Gastroesophageal sphincter (tissue), 4 donors: ENCODE results near the gene VAV3. TPM values are rescaled to one million over a fixed set of nuclear protein-coding genes. Genes with fewer than 3 reads are reported as not detected.
A peak's percentile ranks its signal among the peaks of the same experiment; 100 is the strongest.

Experiments used
- ATAC-seq: fragments of 150-250 bp; one replicate; pipeline ENCODE4 v1.9.1; 2016; ENCODE audit warnings: mild to moderate bottlenecking, moderate library complexity
- H3K27ac ChIP-seq, 4 donors: fragments of 200-600 bp; sonication (generic) in 3 of 4; 1 replicate in 3 of 4; 2 replicates in 1 of 4; pipeline ENCODE4 v1.5.1; 2016 to 2019
- H3K27me3 ChIP-seq: fragments of 200-600 bp; sonication (generic); one replicate; pipeline ENCODE4 v1.5.1; 2019
- H3K36me3 ChIP-seq, 2 donors: fragments of 200-600 bp; sonication (generic); one replicate each; pipeline ENCODE4 v1.5.1; 2019; ENCODE audit warnings: control low read depth in 1 of 2
- H3K4me1 ChIP-seq, 3 donors: fragments of 200-600 bp; sonication (generic); 1 replicate in 2 of 3; 2 replicates in 1 of 3; pipeline ENCODE4 v1.5.1; 2016 to 2019; ENCODE audit warnings: control low read depth in 2 of 3
- H3K4me3 ChIP-seq, 2 donors: fragments of 200-600 bp; sonication (generic); one replicate each; pipeline ENCODE4 v1.5.1; 2019; ENCODE audit warnings: mild to moderate bottlenecking in 1 of 2, moderate library complexity in 1 of 2
- H3K9me3 ChIP-seq, 3 donors: fragments of 200-600 bp; sonication (generic); one replicate each; pipeline ENCODE4 v1.5.1; 2017 to 2019; ENCODE audit warnings: control low read depth in 2 of 3
- CTCF ChIP-seq, 4 experiments: fragments of 200-600 bp in 2 of 4; fragments of 450-650 bp in 2 of 4; sonication (generic) in 1 of 4; IDR thresholded peaks; one replicate each; pipeline ENCODE4 v1.5.1; 2017 to 2019; ENCODE audit warnings: antibody characterized with exemption in 4 of 4, mild to moderate bottlenecking in 2 of 4, moderate library complexity in 2 of 4
- EP300 ChIP-seq: sonication (generic); formaldehyde crosslinking; IDR thresholded peaks from one replicate; pipeline ENCODE4 v1.6.1; 2017; ENCODE audit warnings: antibody characterized with exemption, mild to moderate bottlenecking
- POLR2A ChIP-seq, 2 donors: fragments of 450-650 bp; IDR thresholded peaks; one replicate each; pipeline ENCODE4 v1.6.1; 2017; ENCODE audit warnings: antibody characterized with exemption in 2 of 2, mild to moderate bottlenecking in 2 of 2, moderate library complexity in 1 of 2
- POLR2AphosphoS5 ChIP-seq: sonication (generic); formaldehyde crosslinking; IDR thresholded peaks from one replicate; pipeline ENCODE4 v1.6.1; 2017; ENCODE audit warnings: antibody characterized with exemption
- WGBS, 2 donors: methylation state at CpG; one replicate each; pipeline ENCODE4 v1.1.5; 2018; ENCODE audit warnings: low coverage in 1 of 2; 5-methylcytosine and 5-hydroxymethylcytosine counted together
- total RNA-seq, 4 donors: library from RNA; depleted of rRNA; stranded (reverse); fragments of >200 nt; gene quantifications; one replicate each; pipeline ENCODE4 v1.1.0, GENCODE V29; 2016

The VAV3 gene
- total RNA-seq, 4 donors from 2014 or later = 1.3 to 4.7 (median 2.9) TPM

GRCh38 chr1:107782217-107782845 is 182.6 kb downstream of the VAV3 start:
- Histone ChIP-seq H3K9me3 (no peaks in the 10 kb centered on the region), H3K4me3 (no peak overlapping the region), H3K27ac (no peak overlapping the region), H3K27me3 (no peaks in the 10 kb centered on the region), H3K36me3 (no peaks in the 10 kb centered on the region), H3K4me1 (no peaks in the 10 kb centered on the region)
- no peak for ATAC-seq
- WGBS, 2 donors = 9 to 38% methylated on average over 6 of the region's 6 CpGs
- TF ChIP-seq POLR2AphosphoS5 (no peak), POLR2A (IDR thresholded peaks at IDR 0.05) (no peak), CTCF (IDR thresholded peaks at IDR 0.05) (peak; percentile 40 to 73 (median 68)), EP300 (no peak)

GRCh38 chr1:107781245-107781644 is 183.7 kb downstream of the VAV3 start:
- Histone ChIP-seq H3K4me1 (no peaks in the 10 kb centered on the region), H3K9me3 (no peaks in the 10 kb centered on the region), H3K27ac (no peak overlapping the region), H3K4me3 (no peak overlapping the region), H3K27me3 (no peaks in the 10 kb centered on the region), H3K36me3 (no peaks in the 10 kb centered on the region)
- no peak for ATAC-seq
- no peak for TF ChIP-seq POLR2AphosphoS5
- no peak for TF ChIP-seq POLR2A (IDR thresholded peaks at IDR 0.05)
- TF ChIP-seq EP300 = no peak
- no peak for TF ChIP-seq CTCF (IDR thresholded peaks at IDR 0.05)
- 83 to 85% methylated on average over 2 of the region's 2 CpGs for WGBS, 2 donors

GRCh38 chr1:107777664-107778047 is 187.3 kb downstream of the VAV3 start:
- no peaks in the 10 kb centered on the region for H3K9me3 ChIP-seq
- H3K4me3 ChIP-seq = no peak overlapping the region
- no peaks in the 10 kb centered on the region for H3K36me3 ChIP-seq
- no peak for ATAC-seq
- TF ChIP-seq EP300 (no peak), POLR2AphosphoS5 (no peak), CTCF (IDR thresholded peaks at IDR 0.05) (no peak)
- WGBS, 2 donors = 77 to 81% methylated on average over 3 of the region's 3 CpGs
- H3K27me3 ChIP-seq = no peaks in the 10 kb centered on the region
- H3K27ac ChIP-seq = no peak overlapping the region
- H3K4me1 ChIP-seq = no peaks in the 10 kb centered on the region

- Histone ChIP-seq H3K9me3 (no peaks in the 10 kb centered on the region), H3K4me3 (no peak overlapping the region), H3K36me3 (no peaks in the 10 kb centered on the region), H3K27me3 (no peaks in the 10 kb centered on the region), H3K27ac (no peak overlapping the region), H3K4me1 (no peaks in the 10 kb centered on the region)
- ATAC-seq = no peak
- TF ChIP-seq POLR2A (IDR thresholded peaks at IDR 0.05) = no peak
- TF ChIP-seq CTCF (IDR thresholded peaks at IDR 0.05) = no peak
- no peak for TF ChIP-seq POLR2AphosphoS5
- no peak for TF ChIP-seq EP300
- 86 to 100% methylated on average over 3 to 4 of the region's 4 CpGs for WGBS, 2 donors
Measured at GRCh38 chr1:107776900-107777663, 187.9 kb downstream of the VAV3 start.

- Histone ChIP-seq H3K36me3 (no peaks in the 10 kb centered on the region), H3K27me3 (no peaks in the 10 kb centered on the region), H3K4me3 (no peak overlapping the region), H3K27ac (no peak overlapping the region), H3K9me3 (no peaks in the 10 kb centered on the region), H3K4me1 (no peaks in the 10 kb centered on the region)
- no peak for TF ChIP-seq POLR2AphosphoS5
- TF ChIP-seq EP300 = no peak
- TF ChIP-seq POLR2A (IDR thresholded peaks at IDR 0.05) = no peak
- no peak for TF ChIP-seq CTCF (IDR thresholded peaks at IDR 0.05)
- WGBS, 2 donors = 80 to 91% methylated on average over 1 to 9 of the region's 13 CpGs
- no peak for ATAC-seq
Measured at GRCh38 chr1:107771377-107771776, 193.6 kb downstream of the VAV3 start.
